Trophoblast cell (in vitro differentiated cells and primary cell): ENCODE data around the gene STEAP4.
A peak's percentile ranks its signal among the peaks of the same experiment; 100 is the strongest.

Source experiments
- DNase-seq, 2 donors: peaks; one replicate each; pipeline ENCODE4 v3.0.0-alpha.2; 2016
- H2AFZ ChIP-seq: 2 replicates; pipeline ENCODE4 v1.6.1; 2013; ENCODE audit warnings: low read length, moderate library complexity, mild to moderate bottlenecking; ENCODE audit not compliant: insufficient read depth, poor library complexity
- H2AK5ac ChIP-seq: 2 replicates; pipeline ENCODE4 v1.6.1; 2013; ENCODE audit warnings: mild to moderate bottlenecking, low read length
- H2BK120ac ChIP-seq: 2 replicates; pipeline ENCODE4 v1.6.1; 2013; ENCODE audit warnings: low read length, mild to moderate bottlenecking, moderate library complexity; ENCODE audit not compliant: insufficient read depth, poor library complexity
- H2BK12ac ChIP-seq: 2 replicates; pipeline ENCODE4 v1.6.1; 2013; ENCODE audit warnings: mild to moderate bottlenecking, low read length, moderate library complexity
- H2BK5ac ChIP-seq: 2 replicates; pipeline ENCODE4 v1.6.1; 2013; ENCODE audit warnings: low read length, low read depth, moderate library complexity, mild to moderate bottlenecking; ENCODE audit not compliant: poor library complexity
- H3K14ac ChIP-seq: 2 replicates; pipeline ENCODE4 v1.6.1; 2013; ENCODE audit warnings: mild to moderate bottlenecking, low read length
- H3K18ac ChIP-seq: 2 replicates; pipeline ENCODE4 v1.6.1; 2013; ENCODE audit warnings: mild to moderate bottlenecking, low read length
- H3K23ac ChIP-seq: 2 replicates; pipeline ENCODE4 v1.6.1; 2013; ENCODE audit warnings: low read length
- H3K27ac ChIP-seq: 2 replicates; pipeline ENCODE4 v1.5.1; 2013; ENCODE audit warnings: low read depth, mild to moderate bottlenecking, inconsistent platforms, low read length, moderate library complexity
- H3K27me3 ChIP-seq: 2 replicates; pipeline ENCODE4 v1.6.1; 2013; ENCODE audit warnings: inconsistent platforms, mild to moderate bottlenecking, low read length, moderate library complexity; ENCODE audit not compliant: insufficient read depth
- H3K36me3 ChIP-seq, 2 experiments: 1 replicate in 1 of 2; 2 replicates in 1 of 2; pipeline ENCODE4 v1.6.1; 2013; ENCODE audit warnings: low read length in 2 of 2, mild to moderate bottlenecking in 2 of 2, moderate library complexity in 1 of 2; ENCODE audit not compliant: insufficient read depth in 2 of 2, control insufficient read depth in 1 of 2
- H3K4ac ChIP-seq: 2 replicates; pipeline ENCODE4 v1.6.1; 2013; ENCODE audit warnings: low read depth, mild to moderate bottlenecking, low read length, moderate library complexity
- H3K4me1 ChIP-seq, 2 experiments: 1 replicate in 1 of 2; 2 replicates in 1 of 2; pipeline ENCODE4 v1.6.1; 2013; ENCODE audit warnings: low read length in 2 of 2, mild to moderate bottlenecking in 2 of 2, moderate library complexity in 1 of 2; ENCODE audit not compliant: insufficient read depth in 2 of 2, control insufficient read depth in 1 of 2
- H3K4me2 ChIP-seq: 2 replicates; pipeline ENCODE4 v1.6.1; 2013; ENCODE audit warnings: inconsistent platforms, mild to moderate bottlenecking, low read length, moderate library complexity
- H3K4me3 ChIP-seq: 2 replicates; pipeline ENCODE4 v1.5.1; 2013; ENCODE audit warnings: mild to moderate bottlenecking, low read depth, low read length, inconsistent platforms
- H3K79me1 ChIP-seq: one replicate; pipeline ENCODE4 v1.6.1; 2013; ENCODE audit warnings: low read length
- H3K79me2 ChIP-seq: 2 replicates; pipeline ENCODE4 v1.6.1; 2013; ENCODE audit warnings: low read length, mild to moderate bottlenecking; ENCODE audit not compliant: control insufficient read depth, insufficient read depth, poor library complexity
- H3K9ac ChIP-seq: 2 replicates; pipeline ENCODE4 v1.6.1; 2013; ENCODE audit warnings: mild to moderate bottlenecking, low read length
- H3K9me3 ChIP-seq: 2 replicates; pipeline ENCODE4 v1.6.1; 2013; ENCODE audit warnings: low read depth, mild to moderate bottlenecking, control low read depth, inconsistent platforms, low read length; ENCODE audit not compliant: insufficient read depth
- H4K12ac ChIP-seq: 2 replicates; pipeline ENCODE4 v1.6.1; 2013; ENCODE audit warnings: low read depth, mild to moderate bottlenecking, low read length, moderate library complexity
- H4K8ac ChIP-seq: 2 replicates; pipeline ENCODE4 v1.6.1; 2013; ENCODE audit warnings: low read depth, mild to moderate bottlenecking, low read length, moderate library complexity
- H4K91ac ChIP-seq: one replicate; pipeline ENCODE4 v1.6.1; 2013; ENCODE audit warnings: low read depth, mild to moderate bottlenecking, low read length, moderate library complexity
- WGBS: extraction: QIAGEN DNeasy Blood & Tissue Kit; methylation state at CpG from one replicate; pipeline ENCODE4 v1.1.7; 2013; ENCODE audit warnings: missing lambda C conversion rate; ENCODE audit not compliant: insufficient read length, insufficient coverage; ENCODE audit errors: extremely low coverage; 5-methylcytosine and 5-hydroxymethylcytosine counted together

The STEAP4 gene

GRCh38 chr7:88256906-88257305, 49.8 kb downstream of the STEAP4 start:
- H3K4ac ChIP-seq = no peak overlapping the region
- H3K18ac ChIP-seq = no peak overlapping the region
- no peaks in the 10 kb centered on the region for H3K79me1 ChIP-seq
- peaks cover 5% of the 10 kb centered on the region for H3K9me3 ChIP-seq
- H3K4me1 ChIP-seq = no peaks in the 10 kb centered on the region
- H3K27me3 ChIP-seq = no peaks in the 10 kb centered on the region
- DNase-seq = peak in 1 of 2 donors; percentile 44
- no peak overlapping the region for H4K91ac ChIP-seq
- no peaks in the 10 kb centered on the region for H3K36me3 ChIP-seq
- H4K8ac ChIP-seq = no peak overlapping the region
- no peak overlapping the region for H3K4me3 ChIP-seq
- no peak overlapping the region for H3K9ac ChIP-seq
- H3K79me2 ChIP-seq = no peaks in the 10 kb centered on the region
- H3K14ac ChIP-seq = no peak overlapping the region
- no peak overlapping the region for H3K27ac ChIP-seq
- no peak overlapping the region for H2AK5ac ChIP-seq
- H3K23ac ChIP-seq = no peak overlapping the region
- no peak overlapping the region for H4K12ac ChIP-seq
- H2BK12ac ChIP-seq = no peak overlapping the region
- no peak overlapping the region for H2AFZ ChIP-seq
- H2BK120ac ChIP-seq = no peak overlapping the region
- H3K4me2 ChIP-seq = no peak overlapping the region
- H2BK5ac ChIP-seq = no peak overlapping the region

GRCh38 chr7:88254721-88255424, 51.8 kb downstream of the STEAP4 start:
- WGBS = no CpG with 5 or more reads among the region's 2 CpGs
- H3K4ac ChIP-seq = no peak overlapping the region
- no peak overlapping the region for H2BK120ac ChIP-seq
- H2AFZ ChIP-seq = no peak overlapping the region
- no peak overlapping the region for H2BK12ac ChIP-seq
- H3K36me3 ChIP-seq = no peaks in the 10 kb centered on the region
- H4K91ac ChIP-seq = no peak overlapping the region
- H3K79me1 ChIP-seq = no peaks in the 10 kb centered on the region
- H2AK5ac ChIP-seq = no peak overlapping the region
- DNase-seq = peak; percentile 85 to 89
- H3K18ac ChIP-seq = no peak overlapping the region
- H3K14ac ChIP-seq = no peak overlapping the region
- H3K4me2 ChIP-seq = no peak overlapping the region
- H4K12ac ChIP-seq = no peak overlapping the region
- peaks cover 5% of the 10 kb centered on the region for H3K9me3 ChIP-seq
- no peak overlapping the region for H3K27ac ChIP-seq
- H3K9ac ChIP-seq = no peak overlapping the region
- H3K79me2 ChIP-seq = no peaks in the 10 kb centered on the region
- H3K4me1 ChIP-seq = no peaks in the 10 kb centered on the region
- H3K23ac ChIP-seq = no peak overlapping the region
- no peaks in the 10 kb centered on the region for H3K27me3 ChIP-seq
- no peak overlapping the region for H4K8ac ChIP-seq
- no peak overlapping the region for H2BK5ac ChIP-seq
- H3K4me3 ChIP-seq = no peak overlapping the region

DNA sequence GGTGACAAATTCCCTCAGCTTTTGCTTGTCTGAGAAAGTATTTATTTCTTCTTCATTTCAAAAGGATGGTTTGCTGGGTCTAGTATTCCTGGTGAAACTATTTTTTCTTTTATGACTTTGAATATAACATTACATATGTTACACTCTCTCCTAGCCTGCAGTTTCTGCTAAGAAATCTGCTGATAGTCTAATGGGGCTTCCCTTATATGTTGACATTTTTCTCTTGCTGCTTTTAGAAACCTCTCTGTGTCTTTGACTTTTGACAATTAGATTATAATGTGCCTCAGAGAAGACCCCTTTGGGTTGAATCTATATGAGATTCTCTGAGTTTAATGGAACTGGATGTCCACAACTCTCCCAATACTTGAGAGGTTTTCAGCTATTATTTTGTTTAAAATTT, 53.1 kb downstream of the STEAP4 start:
- no peaks in the 10 kb centered on the region for H3K79me2 ChIP-seq
- peaks cover 5% of the 10 kb centered on the region for H3K9me3 ChIP-seq
- no peak overlapping the region for H3K4ac ChIP-seq

GRCh38 chr7:88244258-88244657, 62.4 kb downstream of the STEAP4 start:
- Histone ChIP-seq H2BK5ac (no peak overlapping the region), H4K8ac (no peak overlapping the region), H3K9me3 (no peaks in the 10 kb centered on the region), H3K27ac (no peak overlapping the region), H4K12ac (no peak overlapping the region), H3K4me1 (no peaks in the 10 kb centered on the region), H3K23ac (no peak overlapping the region), H3K27me3 (no peaks in the 10 kb centered on the region), H3K36me3 (no peaks in the 10 kb centered on the region), H2AK5ac (no peak overlapping the region), H3K4me2 (no peak overlapping the region), H3K79me2 (no peaks in the 10 kb centered on the region), H3K4me3 (no peak overlapping the region), H3K79me1 (no peaks in the 10 kb centered on the region), H2BK120ac (no peak overlapping the region), H3K14ac (no peak overlapping the region), H3K9ac (no peak overlapping the region), H2BK12ac (no peak overlapping the region), H2AFZ (no peak overlapping the region), H3K4ac (no peak overlapping the region), H3K18ac (no peak overlapping the region), H4K91ac (no peak overlapping the region)
- no CpG with 5 or more reads among the region's 1 CpG for WGBS
- DNase-seq = no peak

More for the DNA sequence above, 53.1 kb downstream of the STEAP4 start:
- H2BK12ac ChIP-seq = no peak overlapping the region
- H4K8ac ChIP-seq = no peak overlapping the region
- H3K36me3 ChIP-seq = no peaks in the 10 kb centered on the region
- no peak overlapping the region for H3K27ac ChIP-seq
- no peak overlapping the region for H3K4me3 ChIP-seq
- H3K27me3 ChIP-seq = no peaks in the 10 kb centered on the region
- no peak overlapping the region for H3K9ac ChIP-seq
- H3K4me1 ChIP-seq = no peaks in the 10 kb centered on the region
- H2BK120ac ChIP-seq = no peak overlapping the region
- H2AFZ ChIP-seq = no peak overlapping the region
- H3K79me1 ChIP-seq = no peaks in the 10 kb centered on the region
- no peak overlapping the region for H4K12ac ChIP-seq
- H2BK5ac ChIP-seq = no peak overlapping the region
- H2AK5ac ChIP-seq = no peak overlapping the region
- no peak overlapping the region for H3K4me2 ChIP-seq
- no peak overlapping the region for H4K91ac ChIP-seq
- H3K14ac ChIP-seq = no peak overlapping the region
- DNase-seq = no peak
- no peak overlapping the region for H3K23ac ChIP-seq
- H3K18ac ChIP-seq = no peak overlapping the region
